Endothelial cell of umbilical vein (primary cell): ENCODE measurements around the gene AFTPH.

Experiments
- CTCF ChIP-seq, 2 donors: IDR thresholded peaks; 1 replicate in 1 of 2; 2 replicates in 1 of 2; pipeline ENCODE4 v1.5.1; 2011; ENCODE audit warnings: low read length in 2 of 2, mild to moderate bottlenecking in 2 of 2, moderate library complexity in 2 of 2, control low read depth in 1 of 2, inconsistent platforms in 1 of 2, low read depth in 1 of 2; ENCODE audit not compliant: insufficient read depth in 1 of 2; ENCODE audit errors: extremely low read depth in 1 of 2
- EZH2 ChIP-seq: IDR thresholded peaks from 2 replicates; pipeline ENCODE4 v1.6.1; 2012; ENCODE audit warnings: borderline replicate concordance, low read depth, mild to moderate bottlenecking, moderate library complexity, low read length, inconsistent platforms; ENCODE audit not compliant: severe bottlenecking
- GATA2 ChIP-seq: IDR thresholded peaks from 2 replicates; pipeline ENCODE4 v1.7.0; 2011; ENCODE audit warnings: low read depth, mild to moderate bottlenecking, moderate library complexity, mixed read lengths, low read length; ENCODE audit not compliant: insufficient read length, insufficient read depth
- MAX ChIP-seq: IDR thresholded peaks from 2 replicates; pipeline ENCODE4 v1.6.1; 2011; ENCODE audit not compliant: insufficient read depth, insufficient read length
- MYC ChIP-seq: IDR thresholded peaks from one replicate; pipeline ENCODE4 v1.6.1; 2011; ENCODE audit warnings: mild to moderate bottlenecking, low read depth, low read length
- POLR2A ChIP-seq: IDR thresholded peaks from 2 replicates; pipeline ENCODE4 v1.6.1; 2012; ENCODE audit warnings: low read depth, mild to moderate bottlenecking, control low read depth, low read length
- POLR2AphosphoS5 ChIP-seq: IDR thresholded peaks from 2 replicates; pipeline ENCODE4 v1.6.1; 2012; ENCODE audit warnings: low read depth, mild to moderate bottlenecking, control low read depth, low read length, moderate library complexity; ENCODE audit not compliant: insufficient read depth

- TF ChIP-seq POLR2A (no peak), POLR2AphosphoS5 (no peak), MAX (no peak), CTCF (IDR thresholded peaks at IDR 0.05; ENCODE audit: extremely low read depth in 1 of 2, insufficient read depth in 1 of 2, low read depth in 1 of 2, low read length in 2 of 2) (peak; percentile 60 to 69), MYC (no peak), GATA2 (no peak), EZH2 (no peak)
Measured at GRCh38 chr2:64522843-64523428, 1.2 kb upstream of the AFTPH start.
